ENCODE data around the gene BICC1. TPM values are rescaled to one million over a fixed set of nuclear protein-coding genes. Genes with fewer than 3 reads are reported as not detected.
"Not testable (repeated sequence)": the region's sequence is repeated elsewhere in the genome, so short reads cannot be mapped to it uniquely, and the experiment has no call there.

Gene BICC1
- polyA plus RNA-seq, 3 donors, result 4.6 to 20.8 (median 8.6) TPM

- WGBS, 3 donors, result 89 to 96% (median 91%) methylated on average over 4 of the region's 4 CpGs
- H3K27ac ChIP-seq (ENCODE audit: low read depth, low read length), result no peak overlapping the region
Measured at GRCh38 chr10:58843760-58844159, 331.1 kb downstream of the BICC1 start.

- 74 to 82% (median 75%) methylated on average over 3 of the region's 3 CpGs for WGBS, 3 donors
- no peak overlapping the region for H3K27ac ChIP-seq (ENCODE audit: low read depth, low read length)
Measured at GRCh38 chr10:58844680-58845079, 332.0 kb downstream of the BICC1 start.

DNA sequence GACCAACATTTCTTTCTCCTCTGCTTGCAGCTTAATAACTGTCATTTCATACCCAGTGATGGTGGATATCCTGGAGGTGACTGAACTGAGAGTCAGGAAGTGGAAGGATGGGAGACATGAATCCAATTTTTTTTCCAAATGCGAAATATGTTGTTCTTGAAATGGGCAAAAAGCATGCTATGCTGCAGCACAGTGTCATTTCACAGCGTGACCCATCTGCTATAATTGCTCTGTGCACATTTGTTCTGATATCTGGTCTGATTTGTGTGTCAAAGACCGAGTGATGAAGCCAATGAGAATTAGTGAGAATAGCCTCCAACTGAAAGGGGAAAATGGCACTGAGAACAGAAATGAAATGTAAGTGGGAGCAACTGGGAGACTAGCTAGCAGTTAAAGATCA lies 334.2 kb downstream of the BICC1 start:
- H3K27ac ChIP-seq (ENCODE audit: low read depth, low read length), result no peak overlapping the region
- 80 to 91% (median 86%) methylated on average over 3 of the region's 3 CpGs for WGBS, 3 donors

GRCh38 chr10:58851606-58852005 lies 338.9 kb downstream of the BICC1 start:
- 85 to 97% (median 87%) methylated on average over 2 of the region's 2 CpGs for WGBS, 3 donors
- no peak overlapping the region for H3K27ac ChIP-seq (ENCODE audit: low read depth, low read length)

DNA sequence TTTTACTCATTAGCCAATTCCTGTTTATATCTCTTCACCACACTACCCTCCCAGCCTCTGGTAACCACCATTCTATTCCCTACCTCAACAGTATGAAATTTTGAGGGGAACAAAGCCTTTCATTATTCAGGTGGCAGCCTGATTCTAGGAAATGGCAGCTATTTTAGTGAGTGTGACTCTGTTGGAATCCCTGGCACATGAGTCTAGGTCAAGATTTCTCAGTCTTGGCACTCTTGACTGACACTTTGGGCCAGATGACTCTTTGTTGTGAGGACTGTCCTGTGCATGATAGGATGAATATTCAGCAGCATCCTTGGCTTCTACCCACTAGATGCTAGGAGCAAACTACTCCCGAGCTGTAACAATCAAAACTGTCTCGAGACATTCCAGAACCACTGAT lies 341.0 kb downstream of the BICC1 start:
- no peak overlapping the region for H3K27ac ChIP-seq (ENCODE audit: low read depth, low read length)
- WGBS, 3 donors, result 86 to 90% (median 89%) methylated on average over 2 of the region's 2 CpGs

- no peak overlapping the region for H3K27ac ChIP-seq (ENCODE audit: low read depth, low read length)
Measured at GRCh38 chr10:58854811-58855210, 342.1 kb downstream of the BICC1 start.

DNA sequence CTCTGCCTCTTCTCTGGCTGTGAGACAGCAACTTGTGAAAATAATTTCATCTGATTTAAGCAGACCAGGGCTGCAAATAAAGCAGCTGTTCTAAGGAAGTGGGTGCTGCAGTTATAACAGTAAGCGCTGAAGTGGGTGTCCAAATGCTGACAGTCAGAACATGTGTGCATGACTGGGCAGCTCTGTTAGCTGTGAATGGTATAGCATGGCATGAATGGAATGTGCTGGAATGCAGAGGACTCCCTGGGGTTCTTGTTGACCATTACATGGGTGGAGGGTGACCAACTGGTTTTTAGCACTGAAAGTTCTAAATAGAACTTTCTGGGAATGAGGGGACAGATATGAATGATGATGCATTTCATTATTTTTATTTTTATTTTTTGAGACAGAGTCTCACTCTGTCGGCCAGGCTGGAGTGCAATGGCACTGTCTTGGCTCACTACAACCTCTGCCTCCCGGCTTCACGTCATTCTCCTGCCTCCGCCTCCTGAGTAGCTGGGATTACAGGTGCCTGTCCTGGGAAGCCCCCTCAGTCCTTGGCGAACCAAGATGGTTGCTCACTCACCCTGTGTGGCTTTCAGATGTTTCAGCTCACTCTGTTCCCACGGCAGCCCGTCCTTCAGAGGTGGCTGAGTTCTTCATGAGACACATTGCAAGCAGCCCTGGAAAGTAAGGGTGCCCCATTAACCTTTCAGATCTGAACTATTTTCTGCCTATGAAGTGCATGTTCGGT lies 344.0 kb downstream of the BICC1 start:
- 55 to 76% (median 66%) methylated on average over 9 of the region's 9 CpGs for WGBS, 3 donors
- H3K27ac ChIP-seq (ENCODE audit: low read depth, low read length), result no peak overlapping the region

More at GRCh38 chr10:58854811-58855210, 342.1 kb downstream of the BICC1 start:
- WGBS, 3 donors, result 58 to 68% (median 59%) methylated on average over 2 of the region's 2 CpGs

DNA sequence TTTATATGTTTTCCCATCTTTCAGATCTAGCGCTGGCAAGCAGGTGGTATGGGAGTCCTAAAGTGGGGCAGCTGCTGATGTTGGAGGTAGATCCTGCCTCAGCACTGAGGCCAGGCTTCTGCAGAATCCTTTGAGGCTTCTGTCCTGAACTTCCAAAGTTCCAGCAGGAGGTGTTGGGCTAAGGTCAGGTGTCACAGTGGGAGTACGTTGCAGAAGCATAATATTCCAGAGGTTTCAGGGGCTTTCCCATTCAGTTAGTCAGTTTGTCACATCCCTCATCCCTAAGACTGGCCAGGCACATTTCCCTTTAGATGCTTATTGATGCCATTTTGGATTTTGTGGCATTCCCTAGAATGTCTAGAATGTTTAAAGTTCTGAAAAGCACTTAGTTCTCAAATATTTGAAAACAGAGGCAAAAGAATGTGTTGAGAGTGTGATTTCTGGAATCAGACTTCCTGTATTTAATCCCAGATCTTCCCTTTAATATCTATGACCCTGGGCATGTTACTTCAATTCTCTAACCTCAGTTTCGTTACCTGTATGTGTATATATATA lies 344.7 kb downstream of the BICC1 start:
- WGBS, 3 donors, result 73 to 84% (median 77%) methylated on average over 3 of the region's 3 CpGs
- no peak overlapping the region for H3K27ac ChIP-seq (ENCODE audit: low read depth, low read length)

DNA sequence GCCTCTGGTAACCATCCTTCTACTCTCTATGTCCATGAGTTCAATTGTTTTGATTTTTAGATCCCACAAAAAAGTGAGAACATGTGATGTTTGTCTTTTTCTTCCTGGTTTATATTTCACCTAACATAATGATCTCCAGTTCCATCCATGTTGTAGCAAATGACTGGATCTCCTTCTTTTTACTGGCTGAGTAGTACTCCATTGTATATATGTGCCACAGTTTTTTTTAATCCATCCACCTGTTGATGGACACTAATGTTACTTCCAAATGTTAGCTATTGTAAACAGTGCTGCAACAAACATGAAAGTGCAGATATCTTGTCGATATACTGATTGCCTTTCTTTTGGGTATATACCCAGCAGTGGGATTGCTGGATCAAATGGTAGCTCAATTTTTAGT lies 345.5 kb downstream of the BICC1 start:
- 94 to 97% (median 96%) methylated on average over 1 of the region's 1 CpG for WGBS, 3 donors

GRCh38 chr10:58859526-58859925 lies 346.9 kb downstream of the BICC1 start:
- 90 to 96% (median 92%) methylated on average over 2 of the region's 2 CpGs for WGBS, 3 donors
- H3K27ac ChIP-seq (ENCODE audit: low read depth, low read length), result no peak overlapping the region

More for the DNA sequence above, 345.5 kb downstream of the BICC1 start:
- H3K27ac ChIP-seq (ENCODE audit: low read depth, low read length), result not testable (repeated sequence)

DNA sequence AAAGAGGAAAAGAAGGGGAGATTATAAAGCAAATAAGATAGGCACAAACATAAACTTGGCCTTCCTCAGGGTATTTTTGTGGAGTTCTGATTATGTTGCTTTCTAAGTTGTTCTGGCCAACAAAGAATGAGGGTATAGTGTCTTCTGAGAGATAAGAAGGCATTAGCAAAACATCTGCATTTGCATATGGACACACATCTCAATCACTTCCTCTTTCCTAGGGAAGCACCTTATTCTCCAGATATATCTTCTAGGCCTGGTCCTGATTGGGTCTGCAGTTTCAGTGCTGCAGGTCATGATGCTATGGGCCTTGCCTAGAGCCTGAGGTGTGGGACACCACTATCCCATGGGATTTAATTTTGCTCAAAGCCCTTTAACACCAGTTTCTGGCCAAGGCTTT lies 355.0 kb downstream of the BICC1 start:
- H3K27ac ChIP-seq (ENCODE audit: low read depth, low read length), result no peak overlapping the region

- H3K27ac ChIP-seq (ENCODE audit: low read depth, low read length), result no peak overlapping the region
- WGBS, 3 donors, result 67 to 81% (median 72%) methylated on average over 8 of the region's 8 CpGs
Measured at GRCh38 chr10:58868736-58869435, 356.2 kb downstream of the BICC1 start.

DNA sequence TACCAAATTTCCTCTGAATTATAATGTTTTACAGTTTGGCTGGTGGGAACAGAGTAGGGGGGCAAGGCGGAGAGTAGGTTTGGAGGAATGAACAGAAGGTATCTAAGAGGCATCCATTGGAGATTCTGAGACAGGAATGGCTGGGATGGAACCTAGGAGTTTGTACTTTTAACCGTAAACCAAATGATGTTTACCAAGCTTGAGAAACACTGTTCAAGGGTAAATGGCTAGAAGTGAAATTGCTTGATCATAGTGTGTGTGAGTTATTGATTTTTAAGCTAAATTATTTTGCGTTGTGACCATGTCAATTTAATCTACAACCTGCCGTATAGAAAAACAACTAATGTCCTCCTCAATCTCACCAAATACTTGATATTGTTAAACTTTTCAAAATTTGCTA lies 357.4 kb downstream of the BICC1 start:
- WGBS, 3 donors, result 70 to 94% (median 93%) methylated on average over 4 of the region's 4 CpGs
- no peak overlapping the region for H3K27ac ChIP-seq (ENCODE audit: low read depth, low read length)

GRCh38 chr10:58873161-58873560 lies 360.5 kb downstream of the BICC1 start:
- no peak overlapping the region for H3K27ac ChIP-seq (ENCODE audit: low read depth, low read length)
- WGBS, 3 donors, result 23 to 79% (median 74%) methylated on average over 2 of the region's 2 CpGs

Other genes with a start within 250 kb of the BICC1 start
- 1 to 10 TPM; 1.4 to 6.3 (median 2.1) TPM for gene IPMK, start 245.0 kb upstream of the BICC1 start, polyA plus RNA-seq
- 10 to 100 TPM; 11.9 to 26.8 (median 18.0) TPM for gene CISD1, start 243.7 kb upstream of the BICC1 start, polyA plus RNA-seq
- gene UBE2D1, start 177.9 kb upstream of the BICC1 start, polyA plus RNA-seq, result 10 to 100 TPM in 1 of 3 donors, 1 to 10 TPM in 2; 3.1 to 13.7 (median 9.9) TPM
- gene TFAM, start 127.5 kb upstream of the BICC1 start, polyA plus RNA-seq, result 10 to 100 TPM in 2 of 3 donors, 1 to 10 TPM in 1; 8.2 to 20.8 (median 12.6) TPM